HCT116 (cell line): ENCODE results near the gene NPW. TPM values are rescaled to one million over a fixed set of nuclear protein-coding genes. Genes with fewer than 3 reads are reported as not detected.
"Not testable (repeated sequence)": the region's sequence is repeated elsewhere in the genome, so short reads cannot be mapped to it uniquely, and the experiment has no call there.

ENCODE experiments used
- ATAC-seq: fragments of 200-7000 bp; cut with Tn5 transposase; 2 replicates; pipeline ENCODE4 v1.9.1; 2020; ENCODE audit warnings: mild to moderate bottlenecking, moderate library complexity
- BruUV-seq: library from RNA; stranded (reverse); fragments of 400-500 nt; replicated peaks from 2 replicates; lab custom pipeline; 2021; lab: Mats Ljungman, UMichigan
- CTCF ChIA-PET: fragments of 300-600 bp; sonication (Branson Sonifier 250); formaldehyde crosslinking; loops from one replicate; lab custom pipeline; 2021; ENCODE audit warnings: antibody characterized with exemption; lab: Charles Lee
- POLR2A ChIA-PET: fragments of 300-600, 350-600 bp; sonication (Branson Sonifier 250); formaldehyde crosslinking; loops from one replicate; lab custom pipeline; 2021; ENCODE audit warnings: antibody characterized with exemption; lab: Charles Lee
- RAD21 ChIA-PET, 2 experiments: fragments of 300-600 bp; sonication (Branson Sonifier 250); formaldehyde crosslinking; loops; one replicate each; lab custom pipeline; 2023; ENCODE audit warnings: low total read pairs in 2 of 2; ENCODE audit not compliant: uncharacterized antibody in 2 of 2, unreplicated experiment in 2 of 2, low non-redundant PET in 1 of 2; lab: Charles Lee
- DNase-seq: peaks from one replicate; pipeline ENCODE4 v3.0.0-alpha.2; 2010; ENCODE audit warnings: low read depth, low spot score
- H2AFZ ChIP-seq: fragments of 200-600 bp; shearing (Covaris generic), sonication (generic); 2 replicates; pipeline ENCODE4 v1.6.1; 2017; ENCODE audit warnings: low read depth, mixed run types, mixed read lengths, antibody characterized with exemption, low read length; ENCODE audit not compliant: poor library complexity, severe bottlenecking
- H3K27ac ChIP-seq: 2 replicates; pipeline ENCODE4 v1.5.1; 2012; ENCODE audit warnings: low read depth, low read length
- H3K27me3 ChIP-seq: fragments of 200-600 bp; sonication (generic); 2 replicates; pipeline ENCODE4 v1.6.1; 2016; ENCODE audit warnings: mixed run types, low read length, mixed read lengths; ENCODE audit not compliant: insufficient read depth
- H3K36me3 ChIP-seq, 2 experiments: fragments of 200-500 bp in 1 of 2; fragments of 200-600 bp in 1 of 2; sonication (Bioruptor generic) in 1 of 2; sonication (generic) in 1 of 2; 2 replicates each; pipeline versions ENCODE4 v1.5.1 to v1.6.1; 2014 to 2016; ENCODE audit warnings: low read length in 2 of 2, inconsistent platforms in 1 of 2, mixed read lengths in 1 of 2, mixed run types in 1 of 2; ENCODE audit not compliant: insufficient read depth in 2 of 2, control insufficient read depth in 1 of 2
- H3K4me1 ChIP-seq, 2 experiments: fragments of 200-600 bp in 1 of 2; sonication (generic) in 1 of 2; 2 replicates each; pipeline versions ENCODE4 v1.5.1 to v1.6.1; 2012 to 2017; ENCODE audit warnings: low read length in 2 of 2, inconsistent platforms in 1 of 2, mild to moderate bottlenecking in 1 of 2, mixed read lengths in 1 of 2, mixed run types in 1 of 2, moderate library complexity in 1 of 2; ENCODE audit not compliant: insufficient read depth in 2 of 2, control insufficient read depth in 1 of 2
- H3K4me2 ChIP-seq: fragments of 200-600 bp; sonication (generic); 2 replicates; pipeline ENCODE4 v1.6.1; 2017; ENCODE audit warnings: mixed run types, low read length, mixed read lengths
- H3K4me3 ChIP-seq, 2 experiments: fragments of 200-600 bp in 1 of 2; sonication (generic) in 1 of 2; replicated peaks in 1 of 2; 2 replicates each; pipeline ENCODE4 v1.5.1; 2011 to 2016; ENCODE audit warnings: low read length in 2 of 2, control low read depth in 1 of 2, low read depth in 1 of 2, mild to moderate bottlenecking in 1 of 2, mixed read lengths in 1 of 2, mixed run types in 1 of 2
- H3K79me2 ChIP-seq: fragments of 200-600 bp; sonication (generic); 2 replicates; pipeline ENCODE4 v1.6.1; 2017; ENCODE audit warnings: mild to moderate bottlenecking, mixed run types, low read length, moderate library complexity, mixed read lengths; ENCODE audit not compliant: insufficient read depth
- H3K9ac ChIP-seq: fragments of 200-600 bp; sonication (generic); 2 replicates; pipeline ENCODE4 v1.6.1; 2016; ENCODE audit warnings: low read length, mixed read lengths
- H3K9me2 ChIP-seq: fragments of 200-600 bp; sonication (generic), shearing (Covaris generic); 2 replicates; pipeline ENCODE4 v1.6.1; 2017; ENCODE audit warnings: mixed run types, mild to moderate bottlenecking, moderate library complexity; ENCODE audit not compliant: insufficient read depth
- H3K9me3 ChIP-seq, 2 experiments: fragments of 200-500 bp in 1 of 2; fragments of 200-600 bp in 1 of 2; sonication (Bioruptor generic) in 1 of 2; sonication (generic) in 1 of 2; 2 replicates each; pipeline ENCODE4 v1.6.1; 2014 to 2017; ENCODE audit warnings: low read length in 2 of 2, mixed read lengths in 2 of 2, inconsistent platforms in 1 of 2, low read depth in 1 of 2, mild to moderate bottlenecking in 1 of 2, mixed run types in 1 of 2, moderate library complexity in 1 of 2; ENCODE audit not compliant: control insufficient read depth in 1 of 2, insufficient read depth in 1 of 2
- H4K20me1 ChIP-seq: fragments of 200-600 bp; sonication (generic), shearing (Covaris generic); 2 replicates; pipeline ENCODE4 v1.6.1; 2017; ENCODE audit warnings: mixed run types, mild to moderate bottlenecking, moderate library complexity; ENCODE audit not compliant: insufficient read depth
- CBX3 ChIP-seq: IDR thresholded peaks from 2 replicates; pipeline ENCODE4 v1.6.1; 2012; ENCODE audit warnings: low read depth
- EGR1 ChIP-seq: IDR thresholded peaks from 2 replicates; pipeline ENCODE4 v1.6.1; 2012; ENCODE audit warnings: low read depth
- FOSL1 ChIP-seq: IDR thresholded peaks from 2 replicates; pipeline ENCODE4 v1.6.1; 2012; ENCODE audit warnings: low read depth
- POLR2AphosphoS5 ChIP-seq: IDR thresholded peaks from 2 replicates; pipeline ENCODE4 v1.6.1; 2011; ENCODE audit warnings: mild to moderate bottlenecking, low read depth, low read length, moderate library complexity
- RAD21 ChIP-seq: IDR thresholded peaks from 2 replicates; pipeline ENCODE4 v1.6.1; 2012; ENCODE audit warnings: low read depth, mild to moderate bottlenecking
- SP1 ChIP-seq: IDR thresholded peaks from 2 replicates; pipeline ENCODE4 v1.6.1; 2012; ENCODE audit warnings: low read depth
- ZNF274 ChIP-seq: fragments of 200-500 bp; sonication (Bioruptor generic); IDR thresholded peaks from 2 replicates; pipeline ENCODE4 v1.6.1; 2014; ENCODE audit warnings: mild to moderate bottlenecking, low read depth, low read length, inconsistent platforms
- intact Hi-C: fragments of 100-400 bp; cut with micrococcal nuclease; formaldehyde crosslinking; loops from 2 replicates; pipeline ENCODE4 v1.10.0; 2022
- total RNA-seq: library from RNA; stranded (reverse); gene quantifications from one replicate; pipeline ENCODE4 v1.2.1, GENCODE V29; 2021; ENCODE audit not compliant: unreplicated experiment
- TF ChIP-seq, protein P1 (sequence below): IDR thresholded peaks from 2 replicates; pipeline ENCODE4 v1.6.1; 2012; ENCODE audit warnings: low read depth

The NPW gene
- total RNA-seq, 1 experiment from 2014 or later: 226 TPM

DNA sequence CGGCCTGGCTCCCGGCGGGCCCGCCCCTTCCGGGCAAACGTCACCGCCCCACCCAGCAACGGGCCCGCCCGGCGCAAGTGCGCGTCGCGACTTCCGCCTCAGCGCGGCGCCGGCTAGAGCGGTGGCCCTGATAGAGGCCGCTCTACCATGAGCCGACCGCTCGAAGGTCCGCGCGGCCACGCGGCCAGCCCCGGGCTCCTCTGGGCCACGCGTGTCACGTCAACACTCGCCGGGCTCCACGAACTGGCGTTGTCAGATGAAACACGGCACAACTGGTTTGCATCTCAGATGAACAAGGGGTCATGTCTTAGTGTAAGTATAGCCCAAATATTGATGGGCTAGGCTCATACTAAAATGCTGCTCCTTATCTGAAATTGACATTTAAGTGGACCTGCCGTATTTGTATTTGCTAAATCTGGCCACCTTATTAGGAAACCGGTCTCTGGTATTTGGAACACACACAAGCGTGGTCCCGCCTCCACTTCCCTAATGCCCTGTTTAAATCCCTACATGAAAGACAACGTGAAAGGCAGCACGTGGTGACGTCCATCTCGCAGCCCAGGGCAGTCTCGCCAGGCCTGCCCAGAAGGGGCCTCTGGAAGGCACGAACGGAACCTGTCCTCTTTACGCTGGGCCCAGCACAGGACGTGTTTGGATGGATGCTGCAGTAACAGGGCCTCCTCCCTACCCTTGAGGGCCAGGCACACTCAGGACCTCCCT is 9.6 kb upstream of the NPW start, which contains the start of gene ZNF598 (continued):
- TF ChIP-seq, protein P1, sequence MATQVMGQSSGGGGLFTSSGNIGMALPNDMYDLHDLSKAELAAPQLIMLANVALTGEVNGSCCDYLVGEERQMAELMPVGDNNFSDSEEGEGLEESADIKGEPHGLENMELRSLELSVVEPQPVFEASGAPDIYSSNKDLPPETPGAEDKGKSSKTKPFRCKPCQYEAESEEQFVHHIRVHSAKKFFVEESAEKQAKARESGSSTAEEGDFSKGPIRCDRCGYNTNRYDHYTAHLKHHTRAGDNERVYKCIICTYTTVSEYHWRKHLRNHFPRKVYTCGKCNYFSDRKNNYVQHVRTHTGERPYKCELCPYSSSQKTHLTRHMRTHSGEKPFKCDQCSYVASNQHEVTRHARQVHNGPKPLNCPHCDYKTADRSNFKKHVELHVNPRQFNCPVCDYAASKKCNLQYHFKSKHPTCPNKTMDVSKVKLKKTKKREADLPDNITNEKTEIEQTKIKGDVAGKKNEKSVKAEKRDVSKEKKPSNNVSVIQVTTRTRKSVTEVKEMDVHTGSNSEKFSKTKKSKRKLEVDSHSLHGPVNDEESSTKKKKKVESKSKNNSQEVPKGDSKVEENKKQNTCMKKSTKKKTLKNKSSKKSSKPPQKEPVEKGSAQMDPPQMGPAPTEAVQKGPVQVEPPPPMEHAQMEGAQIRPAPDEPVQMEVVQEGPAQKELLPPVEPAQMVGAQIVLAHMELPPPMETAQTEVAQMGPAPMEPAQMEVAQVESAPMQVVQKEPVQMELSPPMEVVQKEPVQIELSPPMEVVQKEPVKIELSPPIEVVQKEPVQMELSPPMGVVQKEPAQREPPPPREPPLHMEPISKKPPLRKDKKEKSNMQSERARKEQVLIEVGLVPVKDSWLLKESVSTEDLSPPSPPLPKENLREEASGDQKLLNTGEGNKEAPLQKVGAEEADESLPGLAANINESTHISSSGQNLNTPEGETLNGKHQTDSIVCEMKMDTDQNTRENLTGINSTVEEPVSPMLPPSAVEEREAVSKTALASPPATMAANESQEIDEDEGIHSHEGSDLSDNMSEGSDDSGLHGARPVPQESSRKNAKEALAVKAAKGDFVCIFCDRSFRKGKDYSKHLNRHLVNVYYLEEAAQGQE: no peak
- TF ChIP-seq POLR2AphosphoS5 (peak; percentile 82), RAD21 (no peak), SP1 (0 out of 2 replicates have a peak, but pooled peaks have one; percentile 39), FOSL1 (no peak), CBX3 (no peak), ZNF274 (no peak), EGR1 (no peak)

DNA sequence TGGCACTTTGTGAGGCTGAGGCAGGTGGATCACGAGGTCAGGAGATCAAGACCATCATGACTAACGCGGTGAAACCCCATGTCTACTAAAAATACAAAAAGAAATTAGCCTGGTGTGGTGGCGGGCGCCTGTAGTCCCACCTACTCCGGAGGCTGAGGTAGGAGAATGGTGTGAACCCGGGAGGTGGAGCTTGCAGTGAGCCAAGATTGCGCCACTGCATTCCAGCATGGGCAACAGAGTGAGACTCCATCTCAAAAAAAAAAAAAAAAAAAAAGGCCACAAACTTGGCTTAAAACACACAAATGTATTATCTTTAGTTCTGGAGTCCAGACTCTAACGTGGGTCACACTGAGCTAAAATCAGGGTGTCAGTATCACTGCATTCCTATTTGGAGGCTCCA is 7.9 kb upstream of the NPW start:
- H3K9me2 ChIP-seq, H3K27ac ChIP-seq, BruUV-seq, H3K4me3 ChIP-seq, RAD21 ChIA-PET, DNase-seq, H3K36me3 ChIP-seq, intact Hi-C loops, H3K4me2 ChIP-seq, H2AFZ ChIP-seq, H4K20me1 ChIP-seq, H3K9me3 ChIP-seq, ATAC-seq, H3K27me3 ChIP-seq, H3K9ac ChIP-seq: not testable (repeated sequence)
- Histone ChIP-seq H3K4me1 (peaks cover 32 to 50% of the 10 kb centered on the region in 2 experiments), H3K79me2 (peaks cover 37% of the 10 kb centered on the region)
- POLR2A ChIA-PET: interaction anchor here (1.3 to 1.4 kb wide), 2 partner anchors 10 to 144 kb away, joined by 3 to 5 read pairs; partner anchors contain the start of gene TRAF7
- CTCF ChIA-PET: interaction anchor here (0.8 kb wide), 1 partner anchor 11 kb away, joined by 3 read pairs; no protein-coding TSS in a partner anchor
